ENCODE measurements around the gene HOMEZ.
"Not testable (repeated sequence)": the region's sequence is repeated elsewhere in the genome, so short reads cannot be mapped to it uniquely, and the experiment has no call there.

Gene HOMEZ

GRCh38 chr14:23286020-23286901 is at the start of gene HOMEZ:
TSS of gene HOMEZ (minus strand) at chr14:23286132. CDS start at chr14:23285952, 180 bp downstream.
- peak; percentile 95 for DNase-seq

- no peak for DNase-seq
Measured at GRCh38 chr14:23335623-23336022, 49.7 kb upstream of the HOMEZ start.

- DNase-seq: no peak
Measured at GRCh38 chr14:23327947-23328744, 42.2 kb upstream of the HOMEZ start.

GRCh38 chr14:23326491-23327332 is 40.8 kb upstream of the HOMEZ start:
- no peak for DNase-seq

GRCh38 chr14:23325746-23326145 is 39.8 kb upstream of the HOMEZ start:
- DNase-seq: not testable (repeated sequence)

- no peak for DNase-seq
Measured at GRCh38 chr14:23324993-23325392, 39.1 kb upstream of the HOMEZ start.

GRCh38 chr14:23324455-23324846 is 38.5 kb upstream of the HOMEZ start:
- DNase-seq: no peak

- no peak for DNase-seq
Measured at GRCh38 chr14:23323838-23324454, 38.0 kb upstream of the HOMEZ start.

- DNase-seq: no peak
Measured at GRCh38 chr14:23322568-23323517, 36.9 kb upstream of the HOMEZ start.

GRCh38 chr14:23321572-23322547 is 35.9 kb upstream of the HOMEZ start:
- no peak for DNase-seq

- DNase-seq: peak; percentile 89
Measured at GRCh38 chr14:23320584-23321571, 34.9 kb upstream of the HOMEZ start, which contains the start of gene PABPN1. TSS of gene PABPN1 (plus strand) at chr14:23321457. CDS start at chr14:23321470, 13 bp downstream.

- DNase-seq: no peak
Measured at GRCh38 chr14:23319746-23320583, 34.0 kb upstream of the HOMEZ start.

- no peak for DNase-seq
Measured at GRCh38 chr14:23316300-23316699, 30.4 kb upstream of the HOMEZ start.

GRCh38 chr14:23310546-23310945 is 24.6 kb upstream of the HOMEZ start:
- no peak for DNase-seq

GRCh38 chr14:23308721-23309445 is 23.0 kb upstream of the HOMEZ start:
- no peak for DNase-seq
